ENCODE measurements around the gene OLR1.

Gene OLR1

GRCh38 chr12:10169104-10169503 is 2.8 kb downstream of the OLR1 start:
- TF ChIP-seq TAF1 (IDR thresholded peaks at IDR 0.05; ENCODE audit: borderline replicate concordance, insufficient read depth, low read length) (no peak), SIN3A (IDR thresholded peaks at IDR 0.05; ENCODE audit: borderline replicate concordance, insufficient read depth, low read length) (no peak), REST (IDR thresholded peaks at IDR 0.05; ENCODE audit: insufficient read depth in 1 of 2, low read depth in 2 of 2, low read length in 2 of 2) (no peak), FOXP2 (optimal IDR thresholded peaks at IDR 0.05; ENCODE audit: borderline replicate concordance, extremely low read depth, extremely low read length, insufficient read depth) (no peak), POLR2AphosphoS5 (IDR thresholded peaks at IDR 0.05; ENCODE audit: low read depth, low read length) (no peak)

GRCh38 chr12:10167599-10167998 is 4.3 kb downstream of the OLR1 start:
- TF ChIP-seq SIN3A (IDR thresholded peaks at IDR 0.05; ENCODE audit: borderline replicate concordance, insufficient read depth, low read length), result no peak

- TF ChIP-seq TAF1 (IDR thresholded peaks at IDR 0.05; ENCODE audit: borderline replicate concordance, insufficient read depth, low read length), result no peak
Measured at GRCh38 chr12:10165421-10165820, 6.5 kb downstream of the OLR1 start.

- no peak for TF ChIP-seq FOXP2 (optimal IDR thresholded peaks at IDR 0.05; ENCODE audit: borderline replicate concordance, extremely low read depth, extremely low read length, insufficient read depth)
- TF ChIP-seq POLR2AphosphoS5 (IDR thresholded peaks at IDR 0.05; ENCODE audit: low read depth, low read length), result no peak
- TF ChIP-seq SIN3A (IDR thresholded peaks at IDR 0.05; ENCODE audit: borderline replicate concordance, insufficient read depth, low read length), result no peak
- TF ChIP-seq TAF1 (IDR thresholded peaks at IDR 0.05; ENCODE audit: borderline replicate concordance, insufficient read depth, low read length), result no peak
- no peak for TF ChIP-seq REST (IDR thresholded peaks at IDR 0.05; ENCODE audit: insufficient read depth in 1 of 2, low read depth in 2 of 2, low read length in 2 of 2)
Measured at GRCh38 chr12:10163084-10163483, 8.8 kb downstream of the OLR1 start.

GRCh38 chr12:10160617-10161385 is 11.1 kb downstream of the OLR1 start:
- no peak for TF ChIP-seq SIN3A (IDR thresholded peaks at IDR 0.05; ENCODE audit: borderline replicate concordance, insufficient read depth, low read length)
- TF ChIP-seq POLR2AphosphoS5 (IDR thresholded peaks at IDR 0.05; ENCODE audit: low read depth, low read length), result no peak
- no peak for TF ChIP-seq TAF1 (IDR thresholded peaks at IDR 0.05; ENCODE audit: borderline replicate concordance, insufficient read depth, low read length)
- TF ChIP-seq FOXP2 (optimal IDR thresholded peaks at IDR 0.05; ENCODE audit: borderline replicate concordance, extremely low read depth, extremely low read length, insufficient read depth), result no peak
- TF ChIP-seq REST (IDR thresholded peaks at IDR 0.05; ENCODE audit: insufficient read depth in 1 of 2, low read depth in 2 of 2, low read length in 2 of 2), result no peak

GRCh38 chr12:10159280-10159679 is 12.7 kb downstream of the OLR1 start:
- TF ChIP-seq POLR2AphosphoS5 (IDR thresholded peaks at IDR 0.05; ENCODE audit: low read depth, low read length) (no peak), SIN3A (IDR thresholded peaks at IDR 0.05; ENCODE audit: borderline replicate concordance, insufficient read depth, low read length) (no peak), FOXP2 (optimal IDR thresholded peaks at IDR 0.05; ENCODE audit: borderline replicate concordance, extremely low read depth, extremely low read length, insufficient read depth) (no peak), REST (IDR thresholded peaks at IDR 0.05; ENCODE audit: insufficient read depth in 1 of 2, low read depth in 2 of 2, low read length in 2 of 2) (no peak), TAF1 (IDR thresholded peaks at IDR 0.05; ENCODE audit: borderline replicate concordance, insufficient read depth, low read length) (no peak)

Measured in PFSK-1 (cell line).